Measurements from ENCODE around the gene FAM131A. TPM values are rescaled to one million over a fixed set of nuclear protein-coding genes. Genes with fewer than 3 reads are reported as not detected.

The FAM131A gene
- total RNA-seq, 2 experiments from 2014 or later, result 2.1 to 3.4 TPM

DNA sequence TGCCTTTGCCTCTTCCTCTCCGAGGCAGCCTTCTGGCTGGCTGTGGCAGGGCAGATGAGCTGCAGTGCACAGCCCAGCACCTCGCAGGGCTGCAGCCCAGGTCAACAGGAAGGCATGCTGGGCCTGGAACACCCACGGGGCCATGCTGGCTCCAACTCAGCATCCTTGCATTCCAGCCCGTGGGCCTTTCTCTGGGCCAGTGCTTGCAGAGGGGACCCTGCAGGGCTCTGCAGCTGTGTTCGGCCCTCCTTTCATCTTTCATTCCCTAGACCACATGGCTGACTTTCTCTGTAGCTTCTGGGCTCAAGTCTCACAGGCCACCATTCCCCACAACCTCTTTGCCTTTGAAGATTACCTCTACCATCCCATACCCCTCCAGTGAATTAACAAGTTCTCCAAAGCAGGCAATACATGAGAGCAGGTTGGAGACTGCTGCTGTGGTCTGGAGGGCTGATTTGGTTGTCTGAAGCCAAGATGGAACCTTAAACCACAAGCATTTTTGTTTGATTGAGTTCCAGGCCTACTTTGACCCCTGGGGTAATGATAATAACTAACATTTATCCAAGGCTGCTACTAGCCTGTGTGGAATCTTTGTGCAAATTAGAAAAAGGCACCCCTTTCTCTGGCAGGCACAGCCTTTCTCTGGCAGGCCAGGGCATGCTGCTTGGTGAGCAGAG is 5.9 kb downstream of the FAM131A start:
- H3K4me3 Mint-ChIP-seq, result no peak overlapping the region
- H3K9me3 Mint-ChIP-seq, result no peaks in the 10 kb centered on the region
- no peaks in the 10 kb centered on the region for H3K36me3 Mint-ChIP-seq
- H3K27me3 Mint-ChIP-seq, result no peaks in the 10 kb centered on the region
- no peak for DNase-seq
- H3K4me1 Mint-ChIP-seq, result peaks cover 6% of the 10 kb centered on the region
- no peak overlapping the region for H3K27ac Mint-ChIP-seq

DNA sequence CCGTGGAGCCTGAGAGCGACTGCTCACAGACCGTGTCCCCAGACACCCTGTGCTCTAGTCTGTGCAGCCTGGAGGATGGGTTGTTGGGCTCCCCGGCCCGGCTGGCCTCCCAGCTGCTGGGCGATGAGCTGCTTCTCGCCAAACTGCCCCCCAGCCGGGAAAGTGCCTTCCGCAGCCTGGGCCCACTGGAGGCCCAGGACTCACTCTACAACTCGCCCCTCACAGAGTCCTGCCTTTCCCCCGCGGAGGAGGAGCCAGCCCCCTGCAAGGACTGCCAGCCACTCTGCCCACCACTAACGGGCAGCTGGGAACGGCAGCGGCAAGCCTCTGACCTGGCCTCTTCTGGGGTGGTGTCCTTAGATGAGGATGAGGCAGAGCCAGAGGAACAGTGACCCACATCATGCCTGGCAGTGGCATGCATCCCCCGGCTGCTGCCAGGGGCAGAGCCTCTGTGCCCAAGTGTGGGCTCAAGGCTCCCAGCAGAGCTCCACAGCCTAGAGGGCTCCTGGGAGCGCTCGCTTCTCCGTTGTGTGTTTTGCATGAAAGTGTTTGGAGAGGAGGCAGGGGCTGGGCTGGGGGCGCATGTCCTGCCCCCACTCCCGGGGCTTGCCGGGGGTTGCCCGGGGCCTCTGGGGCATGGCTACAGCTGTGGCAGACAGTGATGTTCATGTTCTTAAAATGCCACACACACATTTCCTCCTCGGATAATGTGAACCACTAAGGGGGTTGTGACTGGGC is 7.3 kb downstream of the FAM131A start:
- no peaks in the 10 kb centered on the region for H3K36me3 Mint-ChIP-seq
- no peaks in the 10 kb centered on the region for H3K9me3 Mint-ChIP-seq
- peaks cover 6% of the 10 kb centered on the region for H3K4me1 Mint-ChIP-seq
- DNase-seq, result no peak
- no peaks in the 10 kb centered on the region for H3K27me3 Mint-ChIP-seq
- no peak overlapping the region for H3K27ac Mint-ChIP-seq
- no peak overlapping the region for H3K4me3 Mint-ChIP-seq

DNA sequence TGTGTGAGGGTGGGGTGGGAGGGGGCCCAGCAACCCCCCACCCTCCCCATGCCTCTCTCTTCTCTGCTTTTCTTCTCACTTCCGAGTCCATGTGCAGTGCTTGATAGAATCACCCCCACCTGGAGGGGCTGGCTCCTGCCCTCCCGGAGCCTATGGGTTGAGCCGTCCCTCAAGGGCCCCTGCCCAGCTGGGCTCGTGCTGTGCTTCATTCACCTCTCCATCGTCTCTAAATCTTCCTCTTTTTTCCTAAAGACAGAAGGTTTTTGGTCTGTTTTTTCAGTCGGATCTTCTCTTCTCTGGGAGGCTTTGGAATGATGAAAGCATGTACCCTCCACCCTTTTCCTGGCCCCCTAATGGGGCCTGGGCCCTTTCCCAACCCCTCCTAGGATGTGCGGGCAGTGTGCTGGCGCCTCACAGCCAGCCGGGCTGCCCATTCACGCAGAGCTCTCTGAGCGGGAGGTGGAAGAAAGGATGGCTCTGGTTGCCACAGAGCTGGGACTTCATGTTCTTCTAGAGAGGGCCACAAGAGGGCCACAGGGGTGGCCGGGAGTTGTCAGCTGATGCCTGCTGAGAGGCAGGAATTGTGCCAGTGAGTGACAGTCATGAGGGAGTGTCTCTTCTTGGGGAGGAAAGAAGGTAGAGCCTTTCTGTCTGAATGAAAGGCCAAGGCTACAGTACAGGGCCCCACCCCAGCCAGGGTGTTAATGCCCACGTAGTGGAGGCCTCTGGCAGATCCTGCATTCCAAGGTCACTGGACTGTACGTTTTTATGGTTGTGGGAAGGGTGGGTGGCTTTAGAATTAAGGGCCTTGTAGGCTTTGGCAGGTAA is 8.1 kb downstream of the FAM131A start:
- Mint-ChIP-seq H3K4me3 (no peak overlapping the region), H3K4me1 (peaks cover 5% of the 10 kb centered on the region), H3K9me3 (no peaks in the 10 kb centered on the region), H3K27me3 (no peaks in the 10 kb centered on the region), H3K36me3 (no peaks in the 10 kb centered on the region), H3K27ac (no peak overlapping the region)
- DNase-seq, result no peak

DNA sequence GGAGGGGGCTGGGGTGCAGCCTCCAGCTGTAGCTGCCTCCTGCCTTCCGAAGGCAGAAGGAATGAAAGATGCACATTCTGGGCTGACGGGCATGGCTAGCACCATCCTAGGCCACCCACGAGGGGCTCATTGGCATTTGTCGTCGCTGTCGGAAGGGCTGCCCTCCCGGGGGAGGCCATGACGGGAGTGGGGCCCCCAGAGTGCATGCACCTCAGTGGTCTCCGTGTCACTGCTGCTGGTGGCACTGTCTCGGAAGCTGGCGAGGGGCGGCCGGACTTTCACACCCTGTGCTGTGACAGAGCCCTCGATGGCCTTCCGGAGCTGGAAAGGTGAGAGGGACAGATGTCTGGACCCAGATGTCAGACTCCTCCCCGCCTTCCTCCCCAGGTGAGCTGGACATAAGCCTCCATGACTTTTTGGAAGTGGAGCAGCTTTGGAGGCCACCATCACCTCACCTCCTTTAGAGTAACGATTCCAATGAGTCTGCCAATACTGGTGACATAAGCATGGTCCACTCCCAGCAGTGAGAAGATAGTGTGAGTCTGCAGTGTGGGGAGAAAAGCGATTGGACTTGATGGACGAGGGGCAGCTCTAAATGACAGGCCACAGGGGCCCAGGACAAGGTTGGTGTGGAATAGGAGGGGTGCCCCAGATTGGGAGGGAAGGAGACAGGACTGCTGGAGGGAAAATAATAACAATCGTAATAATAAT is 9.2 kb downstream of the FAM131A start:
- H3K9me3 Mint-ChIP-seq, result no peaks in the 10 kb centered on the region
- H3K4me3 Mint-ChIP-seq, result no peak overlapping the region
- H3K27ac Mint-ChIP-seq, result no peak overlapping the region
- H3K27me3 Mint-ChIP-seq, result no peaks in the 10 kb centered on the region
- DNase-seq, result no peak
- no peaks in the 10 kb centered on the region for H3K4me1 Mint-ChIP-seq
- no peaks in the 10 kb centered on the region for H3K36me3 Mint-ChIP-seq

DNA sequence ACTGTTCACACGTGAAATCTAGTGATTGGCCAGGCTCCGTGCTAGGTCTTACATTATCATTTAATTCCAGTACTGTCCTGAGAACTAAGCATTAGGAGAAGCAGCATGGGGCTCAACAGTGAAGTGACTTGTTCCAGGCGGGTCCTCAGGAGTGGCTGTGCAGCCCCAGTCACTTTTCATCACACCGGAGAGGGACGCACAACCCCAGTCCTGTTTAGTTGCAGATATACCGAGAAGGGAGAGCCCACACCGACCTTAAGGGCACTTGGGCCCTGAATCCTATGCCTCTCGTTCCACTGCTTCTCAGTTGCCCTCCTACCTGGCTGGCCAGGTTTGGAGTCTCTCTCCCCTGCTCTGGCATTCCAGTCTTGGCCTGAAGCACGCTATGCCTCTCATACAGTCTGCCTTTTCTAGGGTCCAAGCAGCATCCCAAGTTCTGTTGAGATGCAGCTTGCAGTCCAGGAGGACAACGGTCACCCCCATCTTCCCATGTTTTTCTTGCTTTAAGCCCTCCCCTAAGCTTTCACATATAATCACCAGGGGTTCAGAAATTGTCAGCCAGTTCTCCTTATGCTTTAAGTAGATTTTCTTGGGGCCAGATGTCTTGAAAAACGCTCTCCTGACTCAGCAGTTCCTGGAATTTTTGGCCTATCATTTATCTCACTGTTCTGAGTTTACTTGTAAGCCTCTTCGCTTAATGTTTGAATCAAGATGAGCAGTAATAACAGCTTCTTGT is 10.1 kb downstream of the FAM131A start:
- H3K4me3 Mint-ChIP-seq, result no peak overlapping the region
- no peaks in the 10 kb centered on the region for H3K4me1 Mint-ChIP-seq
- no peaks in the 10 kb centered on the region for H3K36me3 Mint-ChIP-seq
- no peak for DNase-seq
- H3K27me3 Mint-ChIP-seq, result no peaks in the 10 kb centered on the region
- no peak overlapping the region for H3K27ac Mint-ChIP-seq
- H3K9me3 Mint-ChIP-seq, result no peaks in the 10 kb centered on the region

DNA sequence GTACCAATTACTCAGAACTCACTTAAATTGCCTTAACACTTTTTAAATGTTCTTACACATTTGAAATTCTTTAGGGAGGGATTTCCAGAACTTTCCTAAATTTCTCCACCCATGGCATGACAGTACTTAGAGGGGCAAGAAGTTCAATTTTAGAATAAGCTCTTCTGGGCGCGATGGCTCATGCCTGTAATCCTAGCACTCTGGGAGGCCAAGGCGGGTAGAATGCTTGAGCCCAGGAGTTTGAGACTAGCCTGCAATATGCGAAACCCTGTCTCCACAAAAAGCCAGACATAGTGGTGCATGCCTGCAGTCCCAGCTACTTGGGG is 10.6 kb downstream of the FAM131A start:
- H3K4me1 Mint-ChIP-seq, result no peaks in the 10 kb centered on the region
- DNase-seq, result no peak
- no peak overlapping the region for H3K27ac Mint-ChIP-seq
- no peaks in the 10 kb centered on the region for H3K36me3 Mint-ChIP-seq
- no peaks in the 10 kb centered on the region for H3K27me3 Mint-ChIP-seq
- H3K9me3 Mint-ChIP-seq, result no peaks in the 10 kb centered on the region
- no peak overlapping the region for H3K4me3 Mint-ChIP-seq

DNA sequence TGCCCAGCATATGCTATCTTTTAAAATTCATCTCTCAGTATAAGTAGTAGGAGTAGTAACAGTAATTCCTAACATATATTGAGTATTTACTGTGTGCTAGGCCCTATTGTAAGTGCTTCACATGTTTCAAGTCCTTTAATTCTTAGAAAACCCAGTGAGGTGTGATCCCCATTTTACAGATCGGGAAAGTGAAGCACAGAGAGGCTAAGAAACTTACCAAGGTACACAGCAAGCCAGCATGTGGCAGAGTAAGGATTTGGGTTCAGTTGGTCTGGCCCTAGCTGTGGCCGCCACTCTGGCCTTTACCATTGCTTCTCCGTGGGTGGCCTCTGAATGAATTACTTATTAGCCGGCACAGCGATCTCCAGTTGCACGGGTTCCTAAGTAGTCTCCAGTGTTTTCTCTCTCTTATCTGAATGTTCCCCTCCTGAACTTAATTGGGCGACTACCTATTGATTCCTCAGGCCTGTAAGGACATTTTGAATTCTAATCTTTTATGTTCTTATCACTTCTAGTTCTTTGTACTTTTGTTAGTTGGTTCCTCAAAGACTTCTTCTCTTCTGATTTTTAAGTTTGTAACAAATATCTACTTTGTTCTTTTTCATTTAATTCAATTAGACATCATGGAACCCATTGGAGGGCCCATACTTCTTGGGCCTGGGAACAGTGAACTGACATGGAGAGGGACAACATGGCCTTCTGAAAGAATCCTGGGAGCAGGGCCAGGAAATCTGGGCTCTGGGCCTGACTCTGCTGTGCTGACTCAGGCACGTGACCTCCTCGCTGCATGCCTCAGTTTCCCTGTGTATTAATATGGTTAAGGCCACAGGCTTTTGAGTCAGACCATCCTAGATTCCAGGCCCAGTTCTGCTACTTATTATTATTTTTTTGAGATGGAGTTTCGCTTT is 12.4 kb downstream of the FAM131A start:
- Mint-ChIP-seq H3K27ac (no peak overlapping the region), H3K36me3 (no peaks in the 10 kb centered on the region), H3K9me3 (no peaks in the 10 kb centered on the region), H3K27me3 (no peaks in the 10 kb centered on the region), H3K4me3 (no peak overlapping the region), H3K4me1 (no peaks in the 10 kb centered on the region)
- no peak for DNase-seq

DNA sequence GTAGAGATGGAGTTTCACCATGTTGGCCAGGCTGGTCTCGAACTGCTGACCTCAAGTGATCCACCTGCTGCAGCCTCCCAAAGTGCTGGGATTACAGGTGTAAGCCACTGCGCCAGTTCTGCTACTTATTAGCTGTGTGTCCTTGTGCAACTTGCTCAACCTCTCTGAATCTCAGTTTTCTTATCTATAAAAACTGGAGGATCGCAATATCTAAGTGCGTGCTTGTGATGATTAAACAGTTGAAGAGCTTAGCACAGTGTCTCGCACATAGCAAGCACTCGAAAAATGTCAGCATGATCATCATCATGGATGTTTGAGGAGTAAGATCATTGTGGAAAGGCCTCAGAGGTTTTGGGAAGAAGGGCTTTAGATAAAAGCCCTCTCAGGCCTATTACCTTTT is 13.2 kb downstream of the FAM131A start:
- Mint-ChIP-seq H3K27ac (no peak overlapping the region), H3K36me3 (peaks cover 5% of the 10 kb centered on the region), H3K4me1 (no peaks in the 10 kb centered on the region), H3K9me3 (no peaks in the 10 kb centered on the region), H3K27me3 (no peaks in the 10 kb centered on the region), H3K4me3 (no peak overlapping the region)
- DNase-seq, result no peak

DNA sequence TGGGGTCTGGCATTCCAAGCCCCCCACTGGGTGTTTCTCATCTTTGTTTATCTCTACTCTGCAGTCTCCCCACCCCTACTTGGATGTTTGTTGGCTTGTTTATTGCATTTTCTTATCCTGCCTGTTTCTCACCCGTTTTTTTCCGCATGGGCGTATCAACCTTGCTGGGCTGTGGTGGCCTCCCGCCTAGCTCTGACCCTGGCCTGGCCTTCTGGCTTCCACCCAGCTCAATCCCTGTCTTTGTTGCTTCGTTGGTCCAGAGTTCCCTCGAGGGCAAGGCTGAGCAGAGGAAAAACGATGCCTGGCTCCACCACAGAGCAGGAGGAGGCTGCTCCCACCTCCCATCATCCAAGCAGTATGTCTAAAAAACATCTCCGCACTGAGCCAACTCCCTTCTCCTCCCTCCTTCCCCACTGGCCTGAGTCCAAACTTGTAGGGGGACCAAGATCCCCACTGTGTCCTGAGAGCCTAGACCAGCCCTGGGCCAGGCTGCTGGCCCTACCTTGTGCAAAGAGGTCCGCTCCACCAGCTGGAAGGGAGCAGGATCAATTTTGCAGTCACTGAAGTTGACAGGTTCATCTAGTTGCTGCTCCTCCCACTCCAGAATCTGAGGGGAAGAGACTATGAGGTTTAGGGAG is 14.2 kb downstream of the FAM131A start:
- no peak for DNase-seq
- Mint-ChIP-seq H3K4me1 (no peaks in the 10 kb centered on the region), H3K4me3 (no peak overlapping the region), H3K9me3 (no peaks in the 10 kb centered on the region), H3K27ac (no peak overlapping the region), H3K36me3 (peaks cover 5% of the 10 kb centered on the region), H3K27me3 (no peaks in the 10 kb centered on the region)

DNA sequence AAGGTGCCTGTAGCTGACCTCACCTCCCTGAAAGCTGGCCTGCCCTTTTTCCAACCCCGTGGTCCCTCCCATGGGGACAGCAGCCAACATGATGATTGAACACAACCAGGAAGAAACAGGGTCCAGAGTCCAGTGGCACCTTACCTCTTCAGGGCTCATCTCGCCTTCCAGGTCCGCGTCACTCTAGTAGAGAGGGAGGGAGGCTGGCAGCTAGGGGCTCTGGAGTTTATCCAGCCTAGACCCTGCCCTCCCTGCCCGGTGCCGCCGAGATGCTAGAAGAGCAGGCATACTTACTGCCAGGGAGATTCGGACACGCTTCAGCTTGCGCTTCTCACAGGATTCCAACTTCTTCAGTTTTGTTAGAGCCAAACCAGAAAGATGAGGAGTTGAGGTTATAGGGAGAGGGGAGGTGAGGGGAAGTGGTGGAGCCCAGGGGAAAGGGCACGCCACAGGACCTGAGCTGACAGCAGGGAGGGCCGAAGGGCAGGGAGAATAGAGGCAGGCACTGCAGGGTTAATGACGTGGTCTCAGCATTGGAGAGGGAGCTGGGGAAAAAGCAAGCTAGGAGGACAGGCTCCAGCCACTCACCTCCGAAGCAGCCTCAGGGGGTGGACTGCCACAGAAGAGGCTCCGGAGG is 14.9 kb downstream of the FAM131A start:
- no peaks in the 10 kb centered on the region for H3K4me1 Mint-ChIP-seq
- no peak overlapping the region for H3K4me3 Mint-ChIP-seq
- H3K27ac Mint-ChIP-seq, result no peak overlapping the region
- DNase-seq, result no peak
- peaks cover 5% of the 10 kb centered on the region for H3K36me3 Mint-ChIP-seq
- H3K27me3 Mint-ChIP-seq, result no peaks in the 10 kb centered on the region
- no peaks in the 10 kb centered on the region for H3K9me3 Mint-ChIP-seq

DNA sequence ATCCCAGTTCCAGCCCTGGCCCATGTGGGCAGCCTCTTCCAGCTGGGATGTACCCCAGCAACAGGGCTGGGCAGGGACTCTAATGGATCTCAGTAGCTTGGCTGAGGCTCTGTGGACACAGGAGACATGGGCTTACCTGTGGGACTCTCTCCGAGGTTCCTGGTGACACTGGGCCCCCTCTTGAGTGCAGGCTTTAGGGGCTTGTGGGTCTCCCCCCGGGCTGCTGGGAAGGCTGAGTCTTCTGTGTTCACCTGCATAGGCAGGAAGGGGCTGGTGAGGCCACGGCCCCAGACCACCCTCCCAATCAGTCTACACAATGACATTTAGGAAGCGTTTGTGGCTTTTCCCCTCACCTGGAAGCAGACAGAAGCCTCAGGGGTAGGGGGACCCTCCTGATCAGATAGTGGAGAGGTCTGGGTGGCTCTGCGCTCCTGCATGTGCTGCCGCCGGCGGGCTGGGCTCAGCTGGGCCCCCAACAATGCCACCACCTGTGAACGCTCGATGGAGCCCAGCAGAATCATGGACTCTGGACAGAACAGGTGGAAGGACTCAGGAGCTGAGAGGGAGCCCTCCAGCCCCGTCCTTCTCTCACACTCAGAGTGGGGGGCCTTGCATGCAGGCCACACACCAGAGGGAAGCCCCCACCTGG is 15.6 kb downstream of the FAM131A start:
- Mint-ChIP-seq H3K4me1 (no peaks in the 10 kb centered on the region), H3K27ac (no peak overlapping the region), H3K36me3 (peaks cover 5% of the 10 kb centered on the region), H3K4me3 (no peak overlapping the region), H3K27me3 (no peaks in the 10 kb centered on the region), H3K9me3 (no peaks in the 10 kb centered on the region)
- no peak for DNase-seq

DNA sequence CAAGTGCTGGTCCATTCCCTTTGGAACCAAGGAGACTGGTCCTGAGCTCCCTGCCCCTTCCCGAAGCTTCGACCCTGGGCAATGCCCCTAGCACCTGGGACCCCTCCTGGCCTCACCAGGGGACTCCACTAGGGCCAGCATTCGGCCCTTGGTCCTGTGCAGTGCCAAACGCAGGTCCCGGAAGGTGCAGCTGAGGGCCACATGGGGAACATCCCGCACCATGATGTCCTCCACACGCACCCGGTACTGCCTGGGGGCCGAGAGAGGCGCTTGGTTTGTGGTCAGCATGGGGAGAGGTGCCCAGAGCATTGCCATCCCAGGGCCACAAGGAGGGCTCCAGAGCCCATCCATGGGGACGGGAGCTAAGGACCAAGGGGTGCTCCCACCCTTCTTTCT is 16.1 kb downstream of the FAM131A start:
- Mint-ChIP-seq H3K4me3 (no peak overlapping the region), H3K4me1 (no peaks in the 10 kb centered on the region), H3K27ac (no peak overlapping the region), H3K9me3 (no peaks in the 10 kb centered on the region), H3K36me3 (peaks cover 5% of the 10 kb centered on the region), H3K27me3 (no peaks in the 10 kb centered on the region)
- no peak for DNase-seq

Data from activated naive CD8-positive, alpha-beta T cell treated with anti-CD3 and anti-CD28 coated beads for 36 hours (primary cell).